Activated CD4-positive, alpha-beta T cell treated with anti-CD3 and anti-CD28 coated beads, Interleukin-2, amount 10 ng/mL, durations not matched to agents 7 days and 5 days (primary cell): ENCODE measurements around the gene TNS4. TPM values are rescaled to one million over a fixed set of nuclear protein-coding genes. Genes with fewer than 3 reads are reported as not detected.

Experiments
- CTCF ChIA-PET: fragments of 350-600 bp; sonication (Branson Sonifier 250); formaldehyde crosslinking; loops from one replicate; lab custom pipeline; 2021; ENCODE audit warnings: antibody characterized with exemption; lab: Charles Lee
- POLR2A ChIA-PET: fragments of 350-600 bp; sonication (Branson Sonifier 250); formaldehyde crosslinking; loops from one replicate; lab custom pipeline; 2021; ENCODE audit warnings: antibody characterized with exemption; lab: Charles Lee
- DNase-seq: peaks from one replicate; pipeline ENCODE4 v3.0.0-alpha.2; 2020
- H3K27ac Mint-ChIP-seq: one replicate; pipeline ENCODE4 v1.8.0; 2021; ENCODE audit warnings: mild to moderate bottlenecking, moderate library complexity, mixed read lengths
- H3K27me3 Mint-ChIP-seq: one replicate; pipeline ENCODE4 v1.8.0; 2021; ENCODE audit warnings: mixed read lengths
- H3K36me3 Mint-ChIP-seq: one replicate; pipeline ENCODE4 v1.8.0; 2021; ENCODE audit warnings: low read depth, mixed read lengths
- H3K4me1 Mint-ChIP-seq: one replicate; pipeline ENCODE4 v1.8.0; 2021; ENCODE audit warnings: mixed read lengths
- H3K4me3 Mint-ChIP-seq: one replicate; pipeline ENCODE4 v1.8.0; 2021; ENCODE audit warnings: mild to moderate bottlenecking, moderate library complexity, mixed read lengths
- H3K9me3 Mint-ChIP-seq: one replicate; pipeline ENCODE4 v1.8.0; 2021; ENCODE audit warnings: mixed read lengths
- total RNA-seq, 2 experiments: library from RNA; stranded (reverse); gene quantifications; one replicate each; pipeline ENCODE4 v1.2.3, GENCODE V29; 2021

TNS4 gene
- total RNA-seq, 2 experiments from 2014 or later: 3.5 to 3.7 TPM

GRCh38 chr17:40484285-40484972, 17.0 kb downstream of the TNS4 start:
- ChIA-PET CTCF (interaction anchor here (0.6 to 2.1 kb wide), 8 partner anchors 13 to 602 kb away, joined by 3 to 6 read pairs (median 3); partner anchors contain the start of gene IGFBP4), POLR2A (no interaction called here)
- Mint-ChIP-seq H3K9me3 (no peaks in the 10 kb centered on the region), H3K27ac (peak overlapping the region; percentile 98), H3K27me3 (no peaks in the 10 kb centered on the region), H3K4me3 (no peak overlapping the region), H3K4me1 (peaks cover 95% of the 10 kb centered on the region), H3K36me3 (peaks cover 6% of the 10 kb centered on the region)
- no peak for DNase-seq

DNA sequence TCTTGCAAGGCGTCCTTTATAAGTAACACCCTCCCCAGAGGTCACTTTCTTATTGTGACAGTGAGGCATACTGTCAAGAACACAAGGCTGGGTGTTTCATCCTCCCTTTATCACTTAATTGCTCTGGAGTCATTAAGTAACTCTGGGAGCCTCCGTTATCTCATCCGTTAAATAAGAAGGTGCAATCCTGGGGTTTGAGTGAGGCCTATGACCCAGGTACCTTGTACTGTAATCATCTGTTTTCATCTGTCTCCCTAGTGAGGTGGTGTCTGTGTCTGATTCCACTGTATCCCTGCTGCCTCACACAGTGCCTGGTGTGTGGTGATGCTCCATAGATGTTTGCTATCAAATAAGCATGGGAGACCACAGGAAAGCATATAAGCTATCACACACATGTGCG, 17.7 kb downstream of the TNS4 start:
- DNase-seq: no peak
- Mint-ChIP-seq H3K9me3 (no peaks in the 10 kb centered on the region), H3K27ac (peak overlapping the region; percentile 98), H3K4me3 (no peak overlapping the region), H3K4me1 (peaks cover 93% of the 10 kb centered on the region), H3K36me3 (peaks cover 10% of the 10 kb centered on the region), H3K27me3 (no peaks in the 10 kb centered on the region)
- POLR2A ChIA-PET: no interaction called here
- CTCF ChIA-PET: interaction anchor here (0.6 to 1.2 kb wide), 4 partner anchors 14 to 40 kb away, joined by 3 read pairs; partner anchors contain the start of gene IGFBP4

DNA sequence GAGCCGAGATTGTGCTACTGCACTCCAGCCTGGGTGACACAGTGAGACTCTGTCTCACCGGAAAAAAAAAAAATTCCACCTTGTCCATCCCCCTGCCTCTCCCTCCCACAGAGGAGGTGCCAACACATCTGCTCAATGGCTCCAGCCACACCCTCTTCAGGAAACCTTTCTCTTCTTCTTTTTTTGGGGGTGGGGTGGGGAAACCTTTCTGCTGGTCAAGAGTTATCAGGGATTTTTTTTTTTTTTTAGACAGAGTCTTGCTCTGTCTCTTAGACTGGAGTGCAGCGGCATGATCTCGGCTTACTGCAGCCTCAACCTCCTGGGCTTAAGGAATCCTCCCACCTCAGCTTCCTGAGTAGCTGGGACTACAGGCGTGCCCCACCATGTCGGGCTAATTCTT, 18.7 kb downstream of the TNS4 start:
- DNase-seq: no peak
- peaks cover 11% of the 10 kb centered on the region for H3K36me3 Mint-ChIP-seq
- H3K27me3 Mint-ChIP-seq: no peaks in the 10 kb centered on the region
- H3K27ac Mint-ChIP-seq: peak overlapping the region; percentile 98
- peaks cover 93% of the 10 kb centered on the region for H3K4me1 Mint-ChIP-seq
- ChIA-PET POLR2A (no interaction called here), CTCF (interaction anchor here (0.6 to 1.2 kb wide), 3 partner anchors 17 to 335 kb away, joined by 3 read pairs; no protein-coding TSS in a partner anchor)
- H3K9me3 Mint-ChIP-seq: no peaks in the 10 kb centered on the region
- no peak overlapping the region for H3K4me3 Mint-ChIP-seq

DNA sequence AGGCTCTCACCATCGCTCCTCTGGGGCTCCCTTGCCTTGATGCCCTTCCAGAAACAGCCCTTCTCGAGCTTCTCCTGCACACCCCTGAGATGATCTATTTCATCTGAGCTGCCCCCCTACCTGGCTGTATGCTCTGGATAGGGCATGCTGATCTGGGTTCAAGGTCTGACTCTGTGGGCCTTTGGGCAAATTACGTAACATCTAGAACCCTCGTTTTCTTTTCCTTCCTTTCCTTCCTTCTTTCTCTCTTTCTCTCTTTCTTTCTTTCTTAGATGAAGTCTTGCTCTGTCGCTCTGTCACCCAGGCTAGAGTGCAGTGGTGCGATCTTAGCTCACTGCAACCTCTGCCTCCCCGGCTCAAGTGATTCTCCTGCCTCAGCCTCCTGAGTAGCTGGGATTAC, 20.3 kb downstream of the TNS4 start:
- peak overlapping the region; percentile 98 for H3K27ac Mint-ChIP-seq
- peak overlapping the region; percentile 43 for H3K4me3 Mint-ChIP-seq
- peaks cover 14% of the 10 kb centered on the region for H3K36me3 Mint-ChIP-seq
- POLR2A ChIA-PET: interaction anchor here (0.5 to 1.4 kb wide), 4 partner anchors 13 to 50 kb away, joined by 3 to 5 read pairs (median 4); no protein-coding TSS in a partner anchor
- peaks cover 96% of the 10 kb centered on the region for H3K4me1 Mint-ChIP-seq
- no peaks in the 10 kb centered on the region for H3K9me3 Mint-ChIP-seq
- CTCF ChIA-PET: interaction anchor here (0.5 to 4.7 kb wide), 6 partner anchors 14 to 1359 kb away, joined by 3 to 23 read pairs (median 4); no protein-coding TSS in a partner anchor
- H3K27me3 Mint-ChIP-seq: no peaks in the 10 kb centered on the region
- no peak for DNase-seq

DNA sequence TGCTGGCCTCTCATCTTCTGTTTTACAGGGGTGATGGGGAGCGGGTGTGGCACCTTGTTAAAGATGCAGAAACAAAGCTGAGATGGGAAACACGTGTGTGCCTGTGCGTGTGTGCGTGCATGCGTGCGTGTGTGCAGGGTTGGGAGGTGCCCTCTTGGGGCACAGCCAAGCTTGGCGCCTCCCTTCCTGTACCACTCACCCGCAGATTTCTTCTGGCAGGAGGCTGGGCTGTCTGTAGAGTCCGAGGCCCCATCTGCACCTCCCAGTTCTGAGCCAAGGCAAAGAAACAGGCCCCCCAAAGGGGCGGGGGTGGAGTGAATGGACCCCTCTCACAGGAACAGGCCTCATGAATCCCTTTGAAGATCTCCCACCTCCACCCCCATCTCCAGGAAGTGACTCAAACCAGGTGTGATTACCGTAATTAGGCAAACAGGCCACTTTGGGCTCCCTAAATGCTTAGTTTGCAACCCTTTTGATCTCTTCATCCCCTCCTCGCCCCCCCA, 20.9 kb downstream of the TNS4 start:
- H3K4me3 Mint-ChIP-seq: peak overlapping the region; percentile 43
- peak; percentile 92 for DNase-seq
- POLR2A ChIA-PET: interaction anchor here (1.1 to 1.4 kb wide), 3 partner anchors 37 to 53 kb away, joined by 4 to 5 read pairs (median 4); no protein-coding TSS in a partner anchor
- CTCF ChIA-PET: interaction anchor here (1.3 to 4.7 kb wide), 6 partner anchors 15 to 82 kb away, joined by 3 to 23 read pairs (median 4); no protein-coding TSS in a partner anchor
- peaks cover 95% of the 10 kb centered on the region for H3K4me1 Mint-ChIP-seq
- H3K9me3 Mint-ChIP-seq: no peaks in the 10 kb centered on the region
- H3K27me3 Mint-ChIP-seq: no peaks in the 10 kb centered on the region
- peak overlapping the region; percentile 98 for H3K27ac Mint-ChIP-seq
- H3K36me3 Mint-ChIP-seq: peaks cover 13% of the 10 kb centered on the region

DNA sequence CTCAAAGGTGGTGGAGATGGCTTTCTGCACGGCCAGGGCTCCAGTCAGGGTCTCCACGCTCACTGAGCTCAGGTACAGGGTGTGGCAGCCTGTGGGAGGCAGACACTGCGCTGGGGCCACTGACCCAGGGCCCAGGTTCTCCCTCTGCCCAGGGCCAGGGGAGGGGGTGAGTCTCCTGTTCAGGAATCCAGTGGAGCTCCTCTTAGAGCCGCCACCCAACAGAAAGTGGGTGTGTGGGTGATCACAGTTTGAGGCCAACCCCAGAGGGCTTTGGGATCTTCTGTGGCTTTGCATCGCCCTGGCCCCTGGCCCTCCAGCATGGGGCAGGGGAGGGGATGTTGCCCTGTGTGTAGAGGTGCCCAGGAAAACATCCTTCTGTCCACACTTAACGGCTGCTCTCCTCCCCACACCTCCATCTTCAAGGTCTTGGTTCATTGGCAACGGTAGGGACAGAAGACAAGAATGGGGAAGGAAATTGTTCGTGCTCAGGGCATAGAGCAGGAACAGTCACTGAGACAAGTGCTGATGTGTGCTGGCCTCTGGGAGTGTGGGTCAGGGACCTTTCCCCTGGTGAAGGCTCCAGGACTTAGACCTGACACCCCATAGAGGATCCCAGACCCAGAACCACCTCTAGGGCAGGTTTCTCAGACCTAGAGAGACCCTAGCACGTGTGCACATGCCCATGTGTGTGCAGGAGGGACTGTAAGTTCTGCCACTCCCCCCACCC, 21.5 kb downstream of the TNS4 start:
- no peak for DNase-seq
- Mint-ChIP-seq H3K4me3 (peak overlapping the region; percentile 43), H3K4me1 (peaks cover 91% of the 10 kb centered on the region), H3K9me3 (no peaks in the 10 kb centered on the region), H3K36me3 (peaks cover 12% of the 10 kb centered on the region), H3K27ac (peak overlapping the region; percentile 98), H3K27me3 (no peaks in the 10 kb centered on the region)
- POLR2A ChIA-PET: interaction anchor here (1.1 to 1.4 kb wide), 3 partner anchors 38 to 54 kb away, joined by 4 to 5 read pairs (median 4); no protein-coding TSS in a partner anchor
- CTCF ChIA-PET: interaction anchor here (1.0 to 4.7 kb wide), 5 partner anchors 15 to 82 kb away, joined by 3 to 23 read pairs (median 3); no protein-coding TSS in a partner anchor

- POLR2A ChIA-PET: no interaction called here
- H3K4me3 Mint-ChIP-seq: no peak overlapping the region
- peaks cover 12% of the 10 kb centered on the region for H3K36me3 Mint-ChIP-seq
- no peaks in the 10 kb centered on the region for H3K27me3 Mint-ChIP-seq
- H3K27ac Mint-ChIP-seq: peak overlapping the region; percentile 98
- DNase-seq: no peak
- peaks cover 78% of the 10 kb centered on the region for H3K4me1 Mint-ChIP-seq
- no peaks in the 10 kb centered on the region for H3K9me3 Mint-ChIP-seq
- CTCF ChIA-PET: interaction anchor here (1.0 to 4.7 kb wide), 2 partner anchors 47 to 54 kb away, joined by 3 to 23 read pairs; no protein-coding TSS in a partner anchor
These were observed 22.9 kb downstream of the TNS4 start for GRCh38 chr17:40478486-40478885.

DNA sequence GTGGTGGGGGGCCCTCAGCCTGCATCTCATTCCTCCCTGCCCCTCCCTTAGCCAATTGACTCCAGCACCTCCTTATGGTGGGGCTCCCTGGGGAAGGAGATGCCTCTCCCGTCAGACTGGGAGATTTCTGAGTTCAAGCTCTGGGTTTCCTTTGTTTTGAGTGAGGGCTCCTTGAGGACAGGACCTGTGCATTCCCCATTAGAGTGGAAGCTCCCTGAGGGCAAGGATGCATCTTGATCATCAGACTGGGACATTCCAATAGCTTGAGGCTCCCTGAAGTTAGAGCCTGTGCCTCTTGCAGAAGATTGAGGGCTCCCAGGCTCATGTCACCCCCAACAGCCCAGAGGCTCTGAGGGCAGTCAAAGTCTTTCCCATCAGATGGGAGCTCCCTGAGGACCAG, 23.6 kb downstream of the TNS4 start:
- no peaks in the 10 kb centered on the region for H3K9me3 Mint-ChIP-seq
- H3K4me1 Mint-ChIP-seq: peaks cover 75% of the 10 kb centered on the region
- no peaks in the 10 kb centered on the region for H3K27me3 Mint-ChIP-seq
- CTCF ChIA-PET: interaction anchor here (4.7 kb wide), 1 partner anchor 54 kb away, joined by 23 read pairs; no protein-coding TSS in a partner anchor
- peak overlapping the region; percentile 79 for H3K27ac Mint-ChIP-seq
- H3K4me3 Mint-ChIP-seq: no peak overlapping the region
- no peak for DNase-seq
- POLR2A ChIA-PET: interaction anchor here (0.5 kb wide), 1 partner anchor 112 kb away, joined by 6 read pairs; no protein-coding TSS in a partner anchor
- peaks cover 12% of the 10 kb centered on the region for H3K36me3 Mint-ChIP-seq

DNA sequence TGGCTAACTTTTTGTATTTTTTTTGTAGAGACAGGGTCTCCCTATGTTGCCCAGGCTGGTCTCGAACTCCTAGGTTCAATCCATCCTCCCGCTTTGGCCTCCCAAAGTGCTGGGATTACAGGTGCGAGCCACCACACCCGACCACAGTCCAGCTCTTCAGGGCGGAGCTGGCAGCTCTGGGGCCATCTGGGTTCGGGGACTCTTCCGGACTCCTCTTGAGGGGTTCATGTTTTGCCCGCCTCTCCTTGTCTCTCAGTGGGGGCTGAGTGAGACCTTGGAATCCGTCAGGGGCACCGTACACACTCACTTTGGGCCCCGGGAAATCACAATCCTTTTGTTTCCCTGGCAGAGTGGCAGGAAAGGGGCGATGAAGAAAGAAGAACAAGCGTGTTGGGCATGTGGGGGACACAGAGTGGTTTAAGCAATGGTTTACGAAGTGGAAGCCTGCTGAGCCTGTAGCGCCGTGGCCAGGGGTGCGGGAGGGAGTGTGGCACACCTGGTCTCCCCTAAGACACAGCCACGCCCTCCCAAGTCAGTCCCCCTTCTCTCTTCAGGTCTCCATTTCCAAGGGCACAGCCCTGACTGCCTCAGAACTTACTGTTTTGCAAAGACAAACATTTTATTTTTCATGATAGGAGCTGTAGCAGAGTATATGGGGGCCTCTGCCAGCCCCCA, 26.1 kb downstream of the TNS4 start:
- CTCF ChIA-PET: interaction anchor here (0.5 to 3.2 kb wide), 28 partner anchors 11 to 388 kb away, joined by 3 to 27 read pairs (median 4); partner anchors contain the start of genes CDC6, IGFBP4 and SMARCE1

DNA sequence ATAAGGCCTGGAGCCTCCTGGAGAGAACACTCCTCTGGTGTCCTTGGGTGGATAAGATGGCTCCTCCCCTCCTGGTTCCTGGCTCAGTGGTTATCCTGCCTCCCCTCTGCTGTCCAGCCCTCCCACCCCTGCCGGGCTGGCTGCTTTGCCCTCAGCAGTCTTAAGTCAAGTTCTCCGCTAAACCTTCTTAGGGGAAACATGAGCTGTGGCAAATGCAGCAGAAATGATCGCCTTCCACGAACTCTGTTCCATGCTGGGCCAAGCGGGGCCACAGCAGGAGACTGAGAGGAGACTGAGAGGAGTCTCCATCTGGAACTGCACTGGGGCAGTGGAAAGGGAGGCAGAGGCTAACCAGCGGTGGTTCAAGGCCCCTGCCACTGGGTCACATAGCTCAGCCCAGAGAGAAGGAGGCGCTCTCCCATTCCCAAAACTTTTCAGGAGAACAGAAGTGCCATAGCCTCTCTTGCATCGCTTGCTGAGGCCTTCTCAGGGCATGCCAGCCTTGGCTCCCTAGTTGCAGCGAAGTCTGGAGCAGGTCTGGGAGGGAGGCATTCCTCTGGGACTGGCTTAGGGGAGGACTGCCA, 26.9 kb downstream of the TNS4 start:
- Mint-ChIP-seq H3K27ac (peak overlapping the region; percentile 41), H3K27me3 (no peaks in the 10 kb centered on the region), H3K4me1 (peaks cover 44% of the 10 kb centered on the region), H3K9me3 (no peaks in the 10 kb centered on the region), H3K36me3 (peaks cover 8% of the 10 kb centered on the region), H3K4me3 (no peak overlapping the region)
- no peak for DNase-seq
- ChIA-PET CTCF (interaction anchor here (0.5 to 3.2 kb wide), 9 partner anchors 10 to 255 kb away, joined by 3 to 27 read pairs (median 4); partner anchors contain the start of gene CDC6), POLR2A (no interaction called here)

More for the DNA sequence above, 26.1 kb downstream of the TNS4 start:
- Mint-ChIP-seq H3K36me3 (peaks cover 8% of the 10 kb centered on the region), H3K4me3 (no peak overlapping the region), H3K9me3 (no peaks in the 10 kb centered on the region), H3K27me3 (no peaks in the 10 kb centered on the region), H3K27ac (peak overlapping the region; percentile 31), H3K4me1 (peaks cover 52% of the 10 kb centered on the region)
- no peak for DNase-seq
- POLR2A ChIA-PET: interaction anchor here (0.6 to 1.5 kb wide), 4 partner anchors 57 to 1768 kb away, joined by 3 to 4 read pairs (median 3); no protein-coding TSS in a partner anchor

DNA sequence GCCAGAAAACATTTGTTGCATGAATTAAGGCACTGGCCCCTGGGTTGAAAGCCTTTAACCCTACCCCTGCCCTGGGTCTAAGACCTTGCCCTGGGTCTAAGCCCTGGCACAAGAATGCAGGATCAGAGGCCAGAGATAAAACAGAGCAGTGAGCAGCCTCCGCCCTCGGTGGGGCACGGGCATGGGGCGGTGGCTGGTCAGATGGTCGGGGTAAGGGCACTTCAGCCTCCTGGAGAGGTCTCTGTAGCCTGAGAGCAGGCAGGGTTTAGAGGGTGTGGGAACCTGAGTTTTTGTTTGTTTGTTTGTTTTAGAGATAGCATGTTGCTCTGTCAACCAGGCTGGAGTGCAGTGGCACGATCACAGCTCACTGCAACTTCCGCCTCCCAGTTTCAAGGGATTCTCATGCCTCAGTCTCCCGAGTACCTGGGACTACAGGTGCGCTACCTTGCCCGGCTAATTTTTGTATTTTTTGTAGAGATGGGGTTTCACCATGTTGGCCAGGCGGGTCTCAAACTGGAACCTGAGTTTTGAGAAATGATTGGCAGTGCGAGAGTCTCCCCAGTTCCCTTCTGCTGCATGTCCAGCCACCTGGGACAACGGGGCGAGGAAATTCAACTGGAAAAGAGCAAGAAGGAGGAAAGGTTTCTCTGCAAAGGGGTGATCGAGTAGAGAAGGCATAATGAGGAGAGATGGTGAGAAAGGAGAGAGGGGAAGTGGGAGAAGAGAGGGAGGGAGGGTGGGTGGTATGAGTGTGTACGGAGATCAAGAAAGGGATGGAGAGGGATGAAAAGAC, 27.7 kb downstream of the TNS4 start:
- no peaks in the 10 kb centered on the region for H3K27me3 Mint-ChIP-seq
- POLR2A ChIA-PET: no interaction called here
- CTCF ChIA-PET: interaction anchor here (2.9 to 3.2 kb wide), 2 partner anchors 12 to 44 kb away, joined by 9 to 27 read pairs; no protein-coding TSS in a partner anchor

More for the DNA sequence above, 27.7 kb downstream of the TNS4 start:
- no peak overlapping the region for H3K27ac Mint-ChIP-seq
- H3K36me3 Mint-ChIP-seq: peaks cover 5% of the 10 kb centered on the region
- DNase-seq: no peak
- peaks cover 38% of the 10 kb centered on the region for H3K4me1 Mint-ChIP-seq
- no peak overlapping the region for H3K4me3 Mint-ChIP-seq
- H3K9me3 Mint-ChIP-seq: no peaks in the 10 kb centered on the region
